Heart left ventricle (tissue), 16 donors: ENCODE measurements around the gene GTSE1. TPM values are rescaled to one million over a fixed set of nuclear protein-coding genes. Genes with fewer than 3 reads are reported as not detected.

Experiments
- ATAC-seq, 4 donors: fragments of 200-7000 bp; cut with Tn5 transposase; one replicate each; pipeline ENCODE4 v1.9.1; 2020 to 2022; ENCODE audit warnings: moderate library complexity in 4 of 4, mild to moderate bottlenecking in 3 of 4, moderate number of reproducible peaks in 1 of 4
- DNase-seq, 5 donors: peaks; one replicate each; pipeline ENCODE4 v3.0.0-alpha.2; 2020
- H3K27ac ChIP-seq, 12 donors: fragments of 200-600 bp; sonication (generic) in 4 of 12; one replicate each; pipeline versions ENCODE4 v1.5.0 to v1.8.0; 2016 to 2022; ENCODE audit warnings: mild to moderate bottlenecking in 2 of 12
- H3K27me3 ChIP-seq, 9 donors: fragments of 200-600 bp; sonication (generic) in 2 of 9; one replicate each; pipeline versions ENCODE4 v1.5.1 to v1.8.0; 2016 to 2022; ENCODE audit warnings: mild to moderate bottlenecking in 3 of 9
- H3K36me3 ChIP-seq, 9 donors: fragments of 200-600 bp; sonication (generic) in 2 of 9; one replicate each; pipeline versions ENCODE4 v1.5.0 to v1.8.0; 2018 to 2022; ENCODE audit warnings: mild to moderate bottlenecking in 2 of 9
- H3K4me1 ChIP-seq, 12 donors: fragments of 200-600 bp; sonication (generic) in 4 of 12; one replicate each; pipeline versions ENCODE4 v1.5.0 to v1.8.0; 2016 to 2022; ENCODE audit warnings: mild to moderate bottlenecking in 3 of 12
- H3K4me3 ChIP-seq, 12 donors: fragments of 200-600 bp; sonication (generic) in 4 of 12; one replicate each; pipeline versions ENCODE4 v1.5.0 to v1.8.0; 2017 to 2022; ENCODE audit warnings: mild to moderate bottlenecking in 9 of 12, moderate library complexity in 4 of 12
- H3K9me3 ChIP-seq, 12 donors: fragments of 200-600 bp; sonication (generic) in 4 of 12; one replicate each; pipeline versions ENCODE4 v1.5.0 to v1.8.0; 2016 to 2022; ENCODE audit warnings: mild to moderate bottlenecking in 1 of 12
- CTCF ChIP-seq, 12 donors: fragments of 200-600 bp; sonication (generic) in 4 of 12; IDR thresholded peaks; one replicate each; pipeline versions ENCODE4 v1.5.0 to v1.8.0; 2018 to 2022; ENCODE audit warnings: antibody characterized with exemption in 12 of 12, mild to moderate bottlenecking in 5 of 12
- POLR2A ChIP-seq, 2 donors: fragments of 450-650 bp; IDR thresholded peaks; one replicate each; pipeline ENCODE4 v1.6.1; 2017; ENCODE audit warnings: antibody characterized with exemption in 2 of 2, mild to moderate bottlenecking in 2 of 2, moderate library complexity in 2 of 2
- WGBS, 4 donors: extraction: QIAGEN DNeasy Blood & Tissue Kit in 2 of 4; methylation state at CpG; one replicate each; pipeline versions ENCODE4 v1.1.5 to v1.1.7; 2013 to 2018; 5-methylcytosine and 5-hydroxymethylcytosine counted together
- intact Hi-C, 10 donors: fragments of 100-400 bp; cut with DNase I; formaldehyde crosslinking; loops; one replicate each; pipeline versions ENCODE4 v1.11.1 to v1.14.2; 2022
- polyA plus RNA-seq, 2 donors: library from polyadenylated mRNA; stranded (reverse); fragments of 200-250 nt; gene quantifications; one replicate each; pipeline ENCODE4 v1.2.3, GENCODE V29; 2013
- total RNA-seq, 9 donors: library from RNA; depleted of rRNA in 2 of 9; stranded (reverse); fragments of >200 nt in 2 of 9; fragmentation: NEBNext Ultra II Directional in 3 of 9; extraction: Animal tissue kit (Norgen Biotek cat#: 25700) in 3 of 9; gene quantifications; one replicate each; pipeline versions ENCODE4 v1.1.0 to v1.2.4, GENCODE V29; 2016 to 2023
- donor health status: ischemic (EF 13 %, LVEDD 7.1; RV severe dilation, severe dysfunction).
- donor health status: healthy with polysubstance abuse.
- donor health status: DM: no; HTN: yes; CAD: no.
- donor health status: DM: no; HTN: no; CAD: no.
- donor health status: ischemic (EF 25% LVEDD 6.9; RV normal size, moderate dysfunction).
- donor health status: ischemic (EF 25% LVEDD 5.7; RV mildly dilated, moderate dysfunction).
- donor health status: healthy.
- donor health status: DM: yes; HTN: yes; CAD: no.
- donor health status: ischemic (EF 35%, LVEDD 5.7; RV mildly dilated, moderate dysfunction).
- donor health status: nonischemic (EF 11% LVEDD 7.7; RV severe dilation, severe dysfunction).
- donor health status: DM: yes; HTN: yes; CAD: no.
- donor health status: PGD.
- donor health status: ischemic (EF 29% LVEDD 5.4; RV normal size, mild dysfunction).
- donor health status: nonischemic (EF 23%, LVEDD 6.1; RV moderate dilation, normal function).

The GTSE1 gene
- total and polyA plus RNA-seq, 11 donors: 0.19 to 6.9 (median 0.59) TPM; not detected in 1

DNA sequence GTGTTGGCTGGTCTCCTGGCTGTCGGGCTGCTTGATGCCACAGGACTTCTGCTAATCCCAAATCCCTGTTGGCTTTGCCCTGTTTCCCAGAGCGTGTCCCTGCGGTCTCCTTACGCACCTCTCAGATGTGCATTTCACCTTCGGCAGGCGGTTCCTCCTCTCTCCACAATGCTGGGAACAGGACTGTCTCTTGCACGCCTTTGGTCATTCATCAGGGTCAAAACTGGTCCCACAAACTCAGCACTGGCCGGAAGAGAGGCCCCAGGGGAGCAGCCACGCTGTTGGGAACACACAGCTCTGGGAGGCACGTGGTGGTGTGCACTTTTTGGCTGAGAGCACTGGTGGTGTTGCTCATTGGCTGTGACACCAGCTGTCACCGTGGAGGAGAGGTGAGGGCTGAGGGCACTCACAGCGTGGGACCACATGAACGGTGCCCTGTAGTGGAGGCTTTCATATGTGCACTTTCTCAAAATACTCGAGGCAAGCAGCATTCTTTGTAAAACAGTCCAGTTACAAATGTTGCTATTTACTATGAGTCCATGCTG lies 23.6 kb downstream of the GTSE1 start:
- peaks cover 0 to 10% (median 0%) of the 10 kb centered on the region in 9 donors for H3K36me3 ChIP-seq

DNA sequence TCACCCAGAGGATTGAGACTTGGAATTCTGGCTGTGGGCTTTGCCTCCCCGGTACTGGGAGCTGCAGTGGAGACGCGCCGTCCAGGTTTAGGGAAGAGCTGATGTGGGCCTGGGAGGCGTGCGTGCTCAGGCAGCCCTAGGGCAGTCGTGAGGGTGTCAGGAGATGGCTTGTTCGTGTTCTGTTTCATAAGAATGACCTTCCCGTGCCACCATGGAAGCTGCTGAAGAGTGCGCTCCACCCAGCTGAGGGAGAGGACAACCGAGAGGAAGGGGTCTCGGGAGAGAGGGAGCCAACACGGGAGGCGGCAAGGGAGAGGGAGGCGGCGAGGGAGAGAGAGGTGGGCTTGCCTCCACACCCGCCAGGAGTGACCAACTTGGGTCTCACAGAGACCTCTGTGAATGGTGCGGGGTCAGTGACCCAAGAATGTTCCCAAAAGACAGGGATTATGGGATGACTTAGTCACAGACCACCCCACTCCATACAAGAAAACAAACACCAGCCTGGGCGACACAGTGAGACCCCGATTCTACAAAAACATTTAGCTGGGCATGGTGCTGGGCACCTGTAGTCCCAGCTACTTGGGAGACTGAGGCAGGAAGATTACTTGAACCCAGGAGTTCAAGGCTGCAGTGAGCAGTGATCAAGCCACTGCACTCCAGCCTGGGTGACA lies 24.2 kb downstream of the GTSE1 start:
- no peak overlapping the region for H3K27ac ChIP-seq
- H3K36me3 ChIP-seq: peaks cover 0 to 10% (median 0%) of the 10 kb centered on the region in 9 donors
- H3K4me1 ChIP-seq: no peaks in the 10 kb centered on the region
- H3K9me3 ChIP-seq: no peaks in the 10 kb centered on the region
- TF ChIP-seq CTCF (IDR thresholded peaks at IDR 0.05) (no peak), POLR2A (IDR thresholded peaks at IDR 0.05) (no peak)
- H3K4me3 ChIP-seq: no peak overlapping the region
- intact Hi-C loops: no loop called here
- no peaks in the 10 kb centered on the region for H3K27me3 ChIP-seq
- DNase-seq (peak in 1 of 5 donors; percentile 12), ATAC-seq (no peak)
- WGBS, 4 donors: 95 to 98% (median 97%) methylated on average over 20 of the region's 20 CpGs

More for the DNA sequence above, 23.6 kb downstream of the GTSE1 start:
- Histone ChIP-seq H3K27me3 (no peaks in the 10 kb centered on the region), H3K9me3 (no peaks in the 10 kb centered on the region), H3K4me3 (no peak overlapping the region), H3K27ac (no peak overlapping the region), H3K4me1 (no peaks in the 10 kb centered on the region)
- DNase-seq (peak in 1 of 5 donors; percentile 33), ATAC-seq (no peak)
- no peak for TF ChIP-seq POLR2A (IDR thresholded peaks at IDR 0.05)
- TF ChIP-seq CTCF (IDR thresholded peaks at IDR 0.05): no peak
- WGBS, 4 donors: 91 to 95% (median 93%) methylated on average over 13 to 14 of the region's 14 CpGs
- intact Hi-C loops: no loop called here

DNA sequence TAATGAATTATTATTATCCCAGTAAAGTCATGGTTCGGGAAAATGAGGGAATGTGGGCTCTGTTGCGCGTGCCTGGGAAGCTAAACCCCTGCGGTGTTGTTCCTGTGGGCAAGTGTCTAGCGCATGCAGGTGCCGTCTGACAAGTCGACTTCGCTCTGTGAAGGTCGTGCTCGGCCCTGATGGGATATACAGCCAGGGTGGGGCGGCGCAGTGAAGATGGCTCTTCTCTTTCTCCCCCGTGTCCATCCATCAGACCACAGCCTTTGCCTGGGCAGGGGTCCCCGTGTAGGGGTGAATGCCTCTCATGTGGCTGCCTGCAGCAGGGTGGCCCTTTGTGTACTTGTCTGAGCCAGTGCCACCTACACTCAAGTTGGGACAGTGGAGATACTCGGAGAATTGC lies 26.0 kb downstream of the GTSE1 start:
- Histone ChIP-seq H3K4me1 (no peaks in the 10 kb centered on the region), H3K9me3 (no peaks in the 10 kb centered on the region), H3K27me3 (no peaks in the 10 kb centered on the region), H3K36me3 (peaks cover 0 to 6% (median 0%) of the 10 kb centered on the region in 9 donors), H3K4me3 (no peak overlapping the region), H3K27ac (no peak overlapping the region)
- 94 to 99% (median 96%) methylated on average over 14 to 15 of the region's 15 CpGs for WGBS, 4 donors
- intact Hi-C loops: no loop called here
- ATAC-seq: no peak
- TF ChIP-seq CTCF (IDR thresholded peaks at IDR 0.05) (no peak), POLR2A (IDR thresholded peaks at IDR 0.05) (no peak)
- DNase-seq: peak in 1 of 5 donors; percentile 37

DNA sequence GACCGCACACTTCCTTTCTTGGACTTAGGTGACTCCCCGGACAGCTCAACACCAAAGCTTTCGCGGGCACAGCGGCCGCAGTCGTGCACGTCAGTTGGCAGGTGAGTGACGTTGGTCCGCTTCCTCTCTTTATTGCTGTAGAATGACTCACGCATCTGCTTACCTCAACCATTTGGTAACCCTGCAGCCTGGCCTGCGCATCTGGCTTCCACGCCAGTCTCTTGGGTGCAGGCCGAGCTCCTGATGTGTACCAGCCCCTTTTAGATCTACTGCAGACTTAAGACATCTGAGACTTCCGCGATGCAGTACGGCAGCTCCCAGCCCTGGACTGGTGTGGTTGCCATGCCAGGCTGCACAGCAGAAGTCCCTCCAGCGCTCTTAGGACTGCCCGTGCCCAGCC lies 26.5 kb downstream of the GTSE1 start:
- no peak for ATAC-seq
- H3K27ac ChIP-seq: no peak overlapping the region
- TF ChIP-seq POLR2A (IDR thresholded peaks at IDR 0.05) (no peak), CTCF (IDR thresholded peaks at IDR 0.05) (no peak)
- no peak overlapping the region for H3K4me3 ChIP-seq
- H3K9me3 ChIP-seq: no peaks in the 10 kb centered on the region
- WGBS, 4 donors: 94 to 98% (median 97%) methylated on average over 19 of the region's 19 CpGs
- H3K36me3 ChIP-seq: peaks cover 0 to 2% (median 0%) of the 10 kb centered on the region in 9 donors
- no peaks in the 10 kb centered on the region for H3K4me1 ChIP-seq
- H3K27me3 ChIP-seq: no peaks in the 10 kb centered on the region
- DNase-seq: peak in 1 of 5 donors; percentile 46
- intact Hi-C loops: no loop called here
